ENCODE data around the gene PDLIM5. TPM values are rescaled to one million over a fixed set of nuclear protein-coding genes. Genes with fewer than 3 reads are reported as not detected.
A peak's percentile ranks its signal among the peaks of the same experiment; 100 is the strongest.
"Not testable (repeated sequence)": the region's sequence is repeated elsewhere in the genome, so short reads cannot be mapped to it uniquely, and the experiment has no call there.

Gene PDLIM5
- total RNA-seq, 1 donor from 2014 or later = 82.9 TPM

- DNase-seq (ENCODE audit: low read depth) = peak; percentile 79
- no peak for TF ChIP-seq CTCF (IDR thresholded peaks at IDR 0.05; ENCODE audit: insufficient read depth, low read length, severe bottlenecking)
- Histone ChIP-seq H3K27me3 (ENCODE audit: control insufficient read depth, insufficient read depth, low read length) (no peaks in the 10 kb centered on the region), H3K36me3 (ENCODE audit: control insufficient read depth, insufficient read depth, low read length) (peaks cover 3% of the 10 kb centered on the region), H3K4me3 (ENCODE audit: low read depth, low read length) (no peak overlapping the region)
- no peak for FAIRE-seq
Observed at GRCh38 chr4:94472056-94472826, 20.5 kb downstream of the PDLIM5 start.

GRCh38 chr4:94475050-94475449, 23.3 kb downstream of the PDLIM5 start:
- DNase-seq (ENCODE audit: low read depth) = no peak
- TF ChIP-seq CTCF (IDR thresholded peaks at IDR 0.05; ENCODE audit: insufficient read depth, low read length, severe bottlenecking) = no peak
- Histone ChIP-seq H3K27me3 (ENCODE audit: control insufficient read depth, insufficient read depth, low read length) (no peaks in the 10 kb centered on the region), H3K4me3 (ENCODE audit: low read depth, low read length) (no peak overlapping the region), H3K36me3 (ENCODE audit: control insufficient read depth, insufficient read depth, low read length) (peaks cover 1% of the 10 kb centered on the region)
- no peak for FAIRE-seq

- TF ChIP-seq CTCF (IDR thresholded peaks at IDR 0.05; ENCODE audit: insufficient read depth, low read length, severe bottlenecking) = no peak
- H3K27me3 ChIP-seq (ENCODE audit: control insufficient read depth, insufficient read depth, low read length) = no peaks in the 10 kb centered on the region
- H3K4me3 ChIP-seq (ENCODE audit: low read depth, low read length) = no peak overlapping the region
- peaks cover 1% of the 10 kb centered on the region for H3K36me3 ChIP-seq (ENCODE audit: control insufficient read depth, insufficient read depth, low read length)
- DNase-seq (ENCODE audit: low read depth) = no peak
- no peak for FAIRE-seq
Observed at GRCh38 chr4:94475794-94476193, 24.1 kb downstream of the PDLIM5 start.

- peaks cover 1% of the 10 kb centered on the region for H3K36me3 ChIP-seq (ENCODE audit: control insufficient read depth, insufficient read depth, low read length)
- FAIRE-seq = no peak
- no peaks in the 10 kb centered on the region for H3K27me3 ChIP-seq (ENCODE audit: control insufficient read depth, insufficient read depth, low read length)
- TF ChIP-seq CTCF (IDR thresholded peaks at IDR 0.05; ENCODE audit: insufficient read depth, low read length, severe bottlenecking) = no peak
- no peak overlapping the region for H3K4me3 ChIP-seq (ENCODE audit: low read depth, low read length)
- DNase-seq (ENCODE audit: low read depth) = no peak
Observed at GRCh38 chr4:94477227-94477626, 25.5 kb downstream of the PDLIM5 start.

GRCh38 chr4:94478805-94479204, 27.1 kb downstream of the PDLIM5 start:
- not testable (repeated sequence) for H3K4me3 ChIP-seq (ENCODE audit: low read depth, low read length); H3K36me3 ChIP-seq (ENCODE audit: control insufficient read depth, insufficient read depth, low read length); DNase-seq (ENCODE audit: low read depth); FAIRE-seq; H3K27me3 ChIP-seq (ENCODE audit: control insufficient read depth, insufficient read depth, low read length)

GRCh38 chr4:94479358-94480141, 27.8 kb downstream of the PDLIM5 start:
- no peak for FAIRE-seq

More at GRCh38 chr4:94479358-94480141, 27.8 kb downstream of the PDLIM5 start:
- Histone ChIP-seq H3K27me3 (ENCODE audit: control insufficient read depth, insufficient read depth, low read length) (no peaks in the 10 kb centered on the region), H3K4me3 (ENCODE audit: low read depth, low read length) (no peak overlapping the region), H3K36me3 (ENCODE audit: control insufficient read depth, insufficient read depth, low read length) (no peaks in the 10 kb centered on the region)
- no peak for TF ChIP-seq CTCF (IDR thresholded peaks at IDR 0.05; ENCODE audit: insufficient read depth, low read length, severe bottlenecking)
- DNase-seq (ENCODE audit: low read depth) = no peak
